Subcutaneous abdominal adipose tissue (tissue), 5 donors: ENCODE data around the gene TEAD1.

ENCODE experiments used
- H3K27ac ChIP-seq: one replicate; pipeline ENCODE4 v1.7.0; 2013; ENCODE audit warnings: low read depth, mild to moderate bottlenecking, inconsistent platforms, low read length, moderate library complexity
- H3K27me3 ChIP-seq, 5 donors: one replicate each; pipeline ENCODE4 v1.7.0; 2013; ENCODE audit warnings: low read length in 5 of 5, inconsistent platforms in 1 of 5; ENCODE audit not compliant: control insufficient read depth in 5 of 5, insufficient read depth in 4 of 5
- H3K36me3 ChIP-seq, 5 donors: one replicate each; pipeline ENCODE4 v1.7.0; 2013; ENCODE audit warnings: low read length in 5 of 5; ENCODE audit not compliant: control insufficient read depth in 5 of 5, insufficient read depth in 5 of 5
- H3K4me1 ChIP-seq, 5 donors: one replicate each; pipeline ENCODE4 v1.7.0; 2013; ENCODE audit warnings: low read length in 5 of 5, mild to moderate bottlenecking in 3 of 5, moderate library complexity in 1 of 5; ENCODE audit not compliant: control insufficient read depth in 5 of 5, insufficient read depth in 5 of 5
- H3K4me3 ChIP-seq, 5 donors: one replicate each; pipeline ENCODE4 v1.7.0; 2013; ENCODE audit warnings: low read length in 5 of 5, low read depth in 1 of 5
- H3K9ac ChIP-seq, 5 donors: one replicate each; pipeline ENCODE4 v1.7.0; 2013; ENCODE audit warnings: low read length in 5 of 5, mild to moderate bottlenecking in 4 of 5, moderate library complexity in 3 of 5
- H3K9me3 ChIP-seq, 5 donors: one replicate each; pipeline ENCODE4 v1.7.0; 2013; ENCODE audit warnings: low read length in 5 of 5; ENCODE audit not compliant: control insufficient read depth in 5 of 5
- donor health status: healthy.
- donor health status: healthy.
- donor health status: healthy.
- donor health status: healthy.
- donor health status: healthy.

The TEAD1 gene

DNA sequence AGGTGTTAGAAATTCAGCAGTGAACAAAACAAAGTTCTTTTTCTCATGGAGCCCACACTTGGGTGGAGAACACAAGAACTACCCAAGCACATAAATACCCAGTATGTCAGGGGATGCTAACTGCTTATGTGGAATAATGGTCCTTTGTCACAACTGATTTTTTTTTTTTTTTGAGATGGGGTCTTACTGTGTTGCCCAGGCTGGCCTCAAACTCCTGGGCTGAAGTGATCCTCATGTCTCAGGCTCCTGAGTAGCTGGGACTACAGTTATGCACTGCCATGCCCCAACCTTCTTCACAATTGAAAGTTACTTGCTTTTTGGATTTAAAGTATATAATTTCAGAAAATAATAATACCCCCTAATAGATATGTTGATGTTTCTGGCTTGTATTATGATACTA lies 212.3 kb downstream of the TEAD1 start:
- H3K4me1 ChIP-seq, result peaks cover 0 to 33% (median 31%) of the 10 kb centered on the region in 5 donors
- H3K4me3 ChIP-seq, result no peak overlapping the region
- H3K9me3 ChIP-seq, result no peaks in the 10 kb centered on the region
- no peak overlapping the region for H3K9ac ChIP-seq
- no peaks in the 10 kb centered on the region for H3K27me3 ChIP-seq
- no peak overlapping the region for H3K27ac ChIP-seq
- peaks cover 12 to 39% (median 35%) of the 10 kb centered on the region in 5 donors for H3K36me3 ChIP-seq

DNA sequence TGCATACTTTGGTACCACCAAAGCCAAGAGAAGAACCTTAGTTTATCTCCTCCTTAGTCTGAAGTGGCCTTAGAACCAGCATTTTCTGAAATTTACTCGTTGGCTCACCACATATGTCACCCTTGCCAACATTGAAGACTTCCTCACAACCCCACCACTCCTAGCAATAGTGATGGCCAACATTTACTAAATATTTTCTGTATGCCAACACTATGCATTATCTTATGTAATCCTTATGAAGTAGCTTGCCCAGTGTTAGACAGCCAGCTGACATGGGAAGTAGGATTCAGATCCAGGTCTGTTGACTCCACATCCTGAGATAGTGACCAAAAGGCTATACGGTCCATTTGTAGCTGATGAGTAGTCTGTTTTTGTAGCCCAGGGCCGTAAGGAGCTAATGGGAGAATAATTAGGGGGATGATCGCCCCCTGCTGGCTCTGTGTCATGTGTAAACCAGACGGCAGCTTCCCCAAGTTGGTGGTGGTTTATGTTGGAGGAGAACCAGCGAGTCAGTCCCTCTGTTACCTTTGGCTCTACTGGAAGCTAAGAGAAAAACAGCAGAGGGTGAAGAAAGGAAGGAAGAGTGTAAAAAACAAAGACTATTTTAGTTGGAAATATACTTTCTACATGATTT lies 214.4 kb downstream of the TEAD1 start:
- Histone ChIP-seq H3K36me3 (peaks cover 6 to 18% (median 15%) of the 10 kb centered on the region in 5 donors), H3K9me3 (no peaks in the 10 kb centered on the region), H3K27ac (peak overlapping the region; percentile 88), H3K4me1 (peaks cover 0 to 43% (median 39%) of the 10 kb centered on the region in 5 donors), H3K9ac (peak overlapping the region in 4 of 5 donors; percentile 11 to 67 (median 26)), H3K27me3 (no peaks in the 10 kb centered on the region), H3K4me3 (no peak overlapping the region)

DNA sequence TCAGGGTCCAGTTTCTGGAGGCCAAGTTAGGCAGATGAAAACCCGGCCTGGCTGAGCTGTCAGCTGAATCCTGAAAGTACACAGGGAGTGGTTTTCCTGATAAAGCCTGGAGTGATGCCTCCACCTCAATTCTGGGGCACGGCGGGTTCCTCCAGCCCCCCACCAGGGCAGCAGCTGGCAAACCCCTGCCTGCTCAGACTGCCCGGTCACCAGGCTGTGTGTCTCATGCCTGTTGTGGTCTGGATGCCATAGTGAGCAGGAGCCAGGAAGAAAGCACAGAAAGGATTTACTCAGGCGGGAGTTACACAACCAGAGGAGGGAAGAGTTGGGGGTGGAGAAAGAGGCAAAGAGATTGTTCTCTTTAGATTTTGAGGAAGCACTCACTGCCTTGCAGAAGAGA lies 215.0 kb downstream of the TEAD1 start:
- H3K27ac ChIP-seq, result peak overlapping the region; percentile 88
- H3K4me1 ChIP-seq, result peaks cover 0 to 47% (median 43%) of the 10 kb centered on the region in 5 donors
- H3K9me3 ChIP-seq, result no peaks in the 10 kb centered on the region
- H3K36me3 ChIP-seq, result peaks cover 6 to 12% (median 12%) of the 10 kb centered on the region in 5 donors
- peak overlapping the region in 3 of 5 donors; percentile 11 to 67 (median 38) for H3K9ac ChIP-seq
- no peaks in the 10 kb centered on the region for H3K27me3 ChIP-seq
- H3K4me3 ChIP-seq, result no peak overlapping the region

DNA sequence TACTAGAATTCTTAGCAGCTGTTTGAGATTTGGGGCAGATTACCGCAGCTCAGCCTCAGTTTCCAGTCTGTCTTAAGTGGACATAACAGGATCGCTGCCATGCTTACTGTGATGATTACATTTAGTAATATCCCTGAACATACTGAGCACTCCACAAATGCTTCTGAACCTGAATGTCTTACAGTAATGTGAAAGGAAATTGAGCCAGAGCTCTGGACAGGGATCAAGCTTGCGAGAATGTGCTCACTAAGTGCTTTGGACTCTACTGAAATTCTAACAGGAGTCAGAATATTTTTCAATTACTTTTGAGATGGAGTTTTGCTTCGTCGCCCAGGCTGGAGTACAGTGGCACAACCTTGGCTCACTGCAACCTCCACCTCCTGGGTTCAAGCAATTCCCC lies 216.3 kb downstream of the TEAD1 start:
- Histone ChIP-seq H3K27ac (peak overlapping the region; percentile 88), H3K4me3 (no peak overlapping the region), H3K9me3 (no peaks in the 10 kb centered on the region), H3K9ac (no peak overlapping the region), H3K27me3 (no peaks in the 10 kb centered on the region), H3K4me1 (peaks cover 0 to 47% (median 43%) of the 10 kb centered on the region in 5 donors), H3K36me3 (peaks cover 6 to 12% (median 9%) of the 10 kb centered on the region in 5 donors)

DNA sequence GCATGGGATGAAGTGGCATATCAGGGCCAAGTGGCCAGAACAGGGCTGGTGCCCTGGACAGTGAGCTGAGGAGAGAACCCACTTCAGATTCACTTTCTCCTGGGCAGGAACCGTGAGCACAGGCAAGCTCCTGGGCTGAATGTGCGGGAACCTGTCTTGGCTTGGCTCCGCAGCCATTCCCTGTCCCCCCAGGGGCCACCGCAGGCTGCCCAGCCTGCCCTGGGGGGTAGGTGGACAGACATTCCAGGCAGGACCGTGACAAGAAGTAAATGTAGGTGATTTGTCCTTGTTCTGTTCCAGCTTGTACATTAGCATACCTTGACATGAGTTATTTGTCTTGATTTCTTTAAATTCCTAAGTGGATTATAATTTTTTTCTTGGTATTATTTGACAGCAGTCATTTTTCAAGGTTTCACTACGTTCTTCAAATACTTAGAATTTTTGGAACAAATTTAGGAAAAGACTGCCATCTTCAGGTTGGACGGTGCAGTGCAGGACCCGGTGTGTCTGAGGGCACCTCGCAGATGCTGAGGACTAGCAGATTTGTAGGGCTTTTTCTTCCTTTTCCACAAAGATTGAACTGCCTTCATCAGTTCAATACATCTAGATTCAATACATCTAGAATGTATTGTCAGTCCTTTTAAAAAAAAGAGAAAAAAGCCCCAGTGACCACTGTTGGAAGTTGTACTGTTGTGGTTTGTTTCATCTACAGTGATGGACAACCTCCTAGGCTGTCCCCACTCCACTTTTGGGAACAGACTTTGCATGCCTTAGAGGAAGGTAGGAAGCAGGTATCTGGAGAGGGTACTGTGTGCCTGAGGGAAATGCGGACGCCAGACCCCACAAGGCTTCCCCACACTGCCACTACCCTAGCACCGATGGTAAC lies 219.8 kb downstream of the TEAD1 start:
- no peaks in the 10 kb centered on the region for H3K9me3 ChIP-seq
- H3K36me3 ChIP-seq, result peaks cover 0 to 13% (median 9%) of the 10 kb centered on the region in 5 donors
- peaks cover 0 to 51% (median 40%) of the 10 kb centered on the region in 5 donors for H3K4me1 ChIP-seq
- peak overlapping the region in 2 of 5 donors; percentile 1 to 33 for H3K9ac ChIP-seq
- no peaks in the 10 kb centered on the region for H3K27me3 ChIP-seq
- no peak overlapping the region for H3K4me3 ChIP-seq
- no peak overlapping the region for H3K27ac ChIP-seq

DNA sequence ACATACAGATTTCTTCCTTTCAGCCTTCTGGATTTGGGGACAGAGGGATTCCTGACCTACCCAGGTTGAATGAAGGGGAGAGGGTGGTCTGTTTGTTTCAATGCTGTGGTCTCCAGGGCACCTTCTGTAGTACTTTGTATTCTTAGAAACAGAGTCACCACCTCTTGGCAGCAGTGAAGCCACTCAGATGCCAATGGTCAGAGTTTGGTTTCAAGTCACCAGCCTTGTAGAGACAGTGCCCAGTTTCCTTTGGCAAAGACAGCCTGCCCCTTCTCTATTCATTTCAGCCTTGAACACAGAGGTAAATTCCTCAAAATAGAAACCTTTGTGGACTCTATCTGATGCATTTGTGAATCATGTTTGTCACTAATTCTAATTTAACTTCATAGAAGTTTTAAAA lies 223.2 kb downstream of the TEAD1 start:
- no peak overlapping the region for H3K9ac ChIP-seq
- no peak overlapping the region for H3K4me3 ChIP-seq
- H3K9me3 ChIP-seq, result no peaks in the 10 kb centered on the region
- no peak overlapping the region for H3K27ac ChIP-seq
- H3K27me3 ChIP-seq, result no peaks in the 10 kb centered on the region
- H3K4me1 ChIP-seq, result peaks cover 0 to 28% (median 19%) of the 10 kb centered on the region in 5 donors
- H3K36me3 ChIP-seq, result peaks cover 0 to 20% (median 19%) of the 10 kb centered on the region in 5 donors

DNA sequence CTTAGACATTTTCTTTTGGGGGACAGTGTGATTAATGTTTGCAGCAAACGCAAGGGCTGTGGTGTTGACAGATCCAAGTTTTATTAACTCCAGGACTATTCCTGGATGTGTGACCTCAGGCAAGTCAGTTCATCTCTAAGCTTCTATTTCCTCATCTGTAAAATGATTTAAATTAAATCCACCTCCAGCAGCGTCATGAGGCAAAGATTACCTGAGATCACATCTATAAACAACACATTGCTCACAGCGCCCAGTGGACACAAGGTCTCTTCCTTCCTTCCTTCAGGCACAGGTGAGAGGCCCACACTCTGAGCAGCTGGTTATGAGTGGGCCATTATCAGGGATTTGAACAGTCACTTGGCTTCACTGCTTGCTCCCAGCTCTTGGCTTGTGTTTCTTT lies 223.6 kb downstream of the TEAD1 start:
- Histone ChIP-seq H3K9me3 (no peaks in the 10 kb centered on the region), H3K4me1 (peaks cover 0 to 28% (median 19%) of the 10 kb centered on the region in 5 donors), H3K9ac (no peak overlapping the region), H3K27ac (no peak overlapping the region), H3K4me3 (no peak overlapping the region), H3K27me3 (no peaks in the 10 kb centered on the region), H3K36me3 (peaks cover 0 to 24% (median 24%) of the 10 kb centered on the region in 5 donors)

DNA sequence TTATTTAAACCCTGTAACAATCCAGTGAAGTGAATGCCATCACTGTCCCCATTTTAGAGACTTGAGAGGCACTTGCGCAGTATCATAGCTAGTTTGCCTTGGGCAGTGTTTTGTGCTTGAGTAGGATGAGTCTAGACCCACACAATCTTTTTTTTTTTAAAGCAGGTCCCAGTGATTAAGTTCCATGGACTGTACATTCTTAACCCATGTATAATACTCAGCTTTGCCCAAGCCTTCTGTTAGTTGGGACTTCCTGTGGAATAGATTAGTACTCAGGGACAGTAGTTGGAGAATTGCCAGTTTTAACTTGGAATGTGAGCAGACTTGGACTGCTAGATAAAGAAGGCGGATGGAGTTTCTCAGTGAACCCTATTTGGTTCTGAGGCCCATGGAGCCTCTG lies 226.3 kb downstream of the TEAD1 start:
- Histone ChIP-seq H3K4me1 (peaks cover 0 to 20% (median 13%) of the 10 kb centered on the region in 5 donors), H3K9ac (no peak overlapping the region), H3K27ac (peak overlapping the region; percentile 17), H3K27me3 (no peaks in the 10 kb centered on the region), H3K9me3 (no peaks in the 10 kb centered on the region), H3K4me3 (no peak overlapping the region), H3K36me3 (peaks cover 0 to 30% (median 26%) of the 10 kb centered on the region in 5 donors)

DNA sequence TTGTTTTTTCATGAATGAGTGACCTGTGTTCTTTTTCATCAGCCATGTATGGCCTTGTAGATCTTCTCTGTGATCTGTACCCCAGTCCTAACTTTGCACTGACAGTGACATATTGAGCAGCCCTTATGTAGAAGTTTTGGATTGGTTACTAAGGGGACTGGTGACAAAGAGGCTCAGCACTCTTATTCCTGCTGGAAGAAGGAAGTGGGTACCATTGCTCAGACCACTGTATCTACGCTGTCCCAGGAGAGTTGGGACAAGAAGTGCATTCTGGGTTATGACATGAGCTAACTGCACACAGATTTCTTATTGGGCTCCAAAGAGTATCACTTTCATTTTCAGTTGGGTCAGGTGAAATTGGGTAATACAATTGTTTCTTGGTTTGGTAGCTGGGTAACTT lies 227.1 kb downstream of the TEAD1 start:
- Histone ChIP-seq H3K4me3 (no peak overlapping the region), H3K27me3 (no peaks in the 10 kb centered on the region), H3K4me1 (peaks cover 0 to 20% (median 13%) of the 10 kb centered on the region in 5 donors), H3K36me3 (peaks cover 0 to 32% (median 27%) of the 10 kb centered on the region in 5 donors), H3K9me3 (no peaks in the 10 kb centered on the region), H3K27ac (no peak overlapping the region), H3K9ac (no peak overlapping the region)
